Measurements from ENCODE around the gene HERC2. TPM values are rescaled to one million over a fixed set of nuclear protein-coding genes. Genes with fewer than 3 reads are reported as not detected.

The HERC2 gene, protein sequence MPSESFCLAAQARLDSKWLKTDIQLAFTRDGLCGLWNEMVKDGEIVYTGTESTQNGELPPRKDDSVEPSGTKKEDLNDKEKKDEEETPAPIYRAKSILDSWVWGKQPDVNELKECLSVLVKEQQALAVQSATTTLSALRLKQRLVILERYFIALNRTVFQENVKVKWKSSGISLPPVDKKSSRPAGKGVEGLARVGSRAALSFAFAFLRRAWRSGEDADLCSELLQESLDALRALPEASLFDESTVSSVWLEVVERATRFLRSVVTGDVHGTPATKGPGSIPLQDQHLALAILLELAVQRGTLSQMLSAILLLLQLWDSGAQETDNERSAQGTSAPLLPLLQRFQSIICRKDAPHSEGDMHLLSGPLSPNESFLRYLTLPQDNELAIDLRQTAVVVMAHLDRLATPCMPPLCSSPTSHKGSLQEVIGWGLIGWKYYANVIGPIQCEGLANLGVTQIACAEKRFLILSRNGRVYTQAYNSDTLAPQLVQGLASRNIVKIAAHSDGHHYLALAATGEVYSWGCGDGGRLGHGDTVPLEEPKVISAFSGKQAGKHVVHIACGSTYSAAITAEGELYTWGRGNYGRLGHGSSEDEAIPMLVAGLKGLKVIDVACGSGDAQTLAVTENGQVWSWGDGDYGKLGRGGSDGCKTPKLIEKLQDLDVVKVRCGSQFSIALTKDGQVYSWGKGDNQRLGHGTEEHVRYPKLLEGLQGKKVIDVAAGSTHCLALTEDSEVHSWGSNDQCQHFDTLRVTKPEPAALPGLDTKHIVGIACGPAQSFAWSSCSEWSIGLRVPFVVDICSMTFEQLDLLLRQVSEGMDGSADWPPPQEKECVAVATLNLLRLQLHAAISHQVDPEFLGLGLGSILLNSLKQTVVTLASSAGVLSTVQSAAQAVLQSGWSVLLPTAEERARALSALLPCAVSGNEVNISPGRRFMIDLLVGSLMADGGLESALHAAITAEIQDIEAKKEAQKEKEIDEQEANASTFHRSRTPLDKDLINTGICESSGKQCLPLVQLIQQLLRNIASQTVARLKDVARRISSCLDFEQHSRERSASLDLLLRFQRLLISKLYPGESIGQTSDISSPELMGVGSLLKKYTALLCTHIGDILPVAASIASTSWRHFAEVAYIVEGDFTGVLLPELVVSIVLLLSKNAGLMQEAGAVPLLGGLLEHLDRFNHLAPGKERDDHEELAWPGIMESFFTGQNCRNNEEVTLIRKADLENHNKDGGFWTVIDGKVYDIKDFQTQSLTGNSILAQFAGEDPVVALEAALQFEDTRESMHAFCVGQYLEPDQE (N-terminal part only)
- 33.6 and 36.1 TPM in 2 replicates for total RNA-seq

GRCh38 chr15:28322129-28322588 is at the start of gene HERC2:
TSS of gene HERC2 (minus strand) at chr15:28322179. CDS start at chr15:28321433, 746 bp downstream.

GRCh38 chr15:28357984-28358383 is 36.0 kb upstream of the HERC2 start, which contains the start of gene GOLGA6L24:
TSS of gene GOLGA6L24 (minus strand) at chr15:28358084. CDS start at chr15:28358023, 61 bp downstream.

GRCh38 chr15:28098766-28099554 is 223.0 kb downstream of the HERC2 start, which contains the start of gene OCA2:
TSS of gene OCA2 (minus strand) at chr15:28099315. CDS start at chr15:28081874, 17,441 bp downstream.

Other genes starting within 250 kb of the HERC2 start
- not detected in 2 replicates for gene OCA2, start 222.9 kb downstream of the HERC2 start, total RNA-seq
- gene GOLGA6L24, start 35.9 kb upstream of the HERC2 start, total RNA-seq: not detected in 2 replicates
- gene GOLGA8F, start 56.5 kb upstream of the HERC2 start, total RNA-seq: not detected in 2 replicates
- not detected in 2 replicates for gene GOLGA8G, start 210.8 kb upstream of the HERC2 start, total RNA-seq
- gene GOLGA6L25, start 231.4 kb upstream of the HERC2 start, total RNA-seq: not detected in 2 replicates